CD14-positive monocyte (primary cell): ENCODE measurements around the gene PADI4. TPM values are rescaled to one million over a fixed set of nuclear protein-coding genes. Genes with fewer than 3 reads are reported as not detected.

Source experiments
- DNase-seq, 3 donors: peaks; one replicate each; pipeline ENCODE4 v3.0.0-alpha.2; 2011 to 2022
- H2AFZ ChIP-seq: 2 replicates; pipeline ENCODE4 v1.6.0; 2012; ENCODE audit warnings: mild to moderate bottlenecking, low read depth, low read length, inconsistent platforms; ENCODE audit not compliant: insufficient read depth, poor library complexity, severe bottlenecking
- H3K27ac ChIP-seq, 2 donors: 1 replicate in 1 of 2; 2 replicates in 1 of 2; pipeline ENCODE4 v1.5.1; 2012 to 2013; ENCODE audit warnings: low read length in 2 of 2, control low read depth in 1 of 2, inconsistent platforms in 1 of 2, low read depth in 1 of 2, mild to moderate bottlenecking in 1 of 2
- H3K27me3 ChIP-seq, 2 donors: one replicate each; pipeline versions ENCODE4 v1.6.0 to v1.6.1; 2011 to 2013; ENCODE audit warnings: low read length in 2 of 2; ENCODE audit not compliant: control insufficient read depth in 2 of 2, insufficient read depth in 2 of 2
- H3K36me3 ChIP-seq, 2 donors: replicated peaks in 1 of 2; 1 replicate in 1 of 2; 2 replicates in 1 of 2; pipeline versions ENCODE4 v1.5.1 to v1.6.1; 2012 to 2013; ENCODE audit warnings: low read length in 2 of 2, control low read depth in 1 of 2, inconsistent platforms in 1 of 2, mild to moderate bottlenecking in 1 of 2; ENCODE audit not compliant: insufficient read depth in 2 of 2, control insufficient read depth in 1 of 2
- H3K4me1 ChIP-seq, 2 donors: 1 replicate in 1 of 2; 2 replicates in 1 of 2; pipeline versions ENCODE4 v1.5.1 to v1.6.1; 2012 to 2013; ENCODE audit warnings: low read length in 2 of 2, control low read depth in 1 of 2, inconsistent platforms in 1 of 2, mild to moderate bottlenecking in 1 of 2, moderate library complexity in 1 of 2; ENCODE audit not compliant: insufficient read depth in 2 of 2, control insufficient read depth in 1 of 2
- H3K4me2 ChIP-seq: replicated peaks from 2 replicates; pipeline ENCODE3; 2012; ENCODE audit warnings: low read length, moderate library complexity, mild to moderate bottlenecking; ENCODE audit not compliant: poor library complexity, severe bottlenecking; ENCODE audit errors: extremely low read depth
- H3K4me3 ChIP-seq, 3 experiments: fragments of 200-600 bp in 1 of 3; sonication (generic) in 1 of 3; replicated peaks in 1 of 3; 1 replicate in 2 of 3; 2 replicates in 1 of 3; pipeline ENCODE4 v1.5.1; 2011 to 2013; ENCODE audit warnings: low read length in 3 of 3, mild to moderate bottlenecking in 3 of 3, control low read depth in 2 of 3, low read depth in 2 of 3, inconsistent platforms in 1 of 3, moderate library complexity in 1 of 3
- H3K79me2 ChIP-seq: 2 replicates; pipeline ENCODE4 v1.6.0; 2012; ENCODE audit warnings: mild to moderate bottlenecking, control low read depth, inconsistent platforms, low read length, moderate library complexity; ENCODE audit not compliant: insufficient read depth
- H3K9ac ChIP-seq: 2 replicates; pipeline ENCODE4 v1.6.0; 2017; ENCODE audit warnings: low read length, mild to moderate bottlenecking; ENCODE audit not compliant: insufficient read depth, poor library complexity, severe bottlenecking
- H3K9me3 ChIP-seq, 2 donors: replicated peaks in 1 of 2; 1 replicate in 1 of 2; 2 replicates in 1 of 2; pipeline versions ENCODE4 v1.5.1 to v1.6.1; 2012 to 2013; ENCODE audit warnings: low read length in 2 of 2, control low read depth in 1 of 2; ENCODE audit not compliant: control insufficient read depth in 1 of 2, insufficient read depth in 1 of 2
- H4K20me1 ChIP-seq: 2 replicates; pipeline ENCODE4 v1.6.0; 2012; ENCODE audit warnings: mild to moderate bottlenecking, low read length, control low read depth, moderate library complexity; ENCODE audit not compliant: insufficient read depth
- H3K27ac Mint-ChIP-seq, 7 donors: one replicate each; pipeline ENCODE4 v1.8.0; 2020; ENCODE audit warnings: mild to moderate bottlenecking in 7 of 7, mixed read lengths in 7 of 7, moderate library complexity in 6 of 7, inconsistent platforms in 2 of 7
- H3K27me3 Mint-ChIP-seq, 3 donors: one replicate each; pipeline ENCODE4 v1.8.0; 2021 to 2022; ENCODE audit warnings: low read depth in 3 of 3, mild to moderate bottlenecking in 3 of 3, mixed read lengths in 3 of 3, moderate library complexity in 3 of 3, inconsistent platforms in 1 of 3
- H3K36me3 Mint-ChIP-seq, 2 donors: one replicate each; pipeline ENCODE4 v1.8.0; 2020; ENCODE audit warnings: mixed read lengths in 2 of 2, inconsistent platforms in 1 of 2, mild to moderate bottlenecking in 1 of 2
- H3K4me1 Mint-ChIP-seq: one replicate; pipeline ENCODE4 v1.8.0; 2020; ENCODE audit warnings: mild to moderate bottlenecking, mixed read lengths
- H3K4me3 Mint-ChIP-seq, 2 donors: one replicate each; pipeline ENCODE4 v1.8.0; 2020; ENCODE audit warnings: mild to moderate bottlenecking in 2 of 2, mixed read lengths in 2 of 2, moderate library complexity in 1 of 2
- H3K9me3 Mint-ChIP-seq, 7 donors: one replicate each; pipeline ENCODE4 v1.8.0; 2020 to 2022; ENCODE audit warnings: mixed read lengths in 7 of 7, mild to moderate bottlenecking in 6 of 7, moderate library complexity in 6 of 7, inconsistent platforms in 2 of 7
- WGBS: methylation state at CpG from one replicate; pipeline ENCODE4 v1.1.5; 2013; ENCODE audit warnings: missing lambda C conversion rate; ENCODE audit not compliant: insufficient coverage; 5-methylcytosine and 5-hydroxymethylcytosine counted together
- intact Hi-C, 2 donors: fragments of 100-400 bp; cut with micrococcal nuclease; formaldehyde crosslinking; loops; one replicate each; pipeline versions ENCODE4 v1.15.0 to v1.15.1; 2023
- polyA plus RNA-seq, 3 donors: library from polyadenylated mRNA; depleted of rRNA in 1 of 3; unstranded in 2 of 3; stranded (reverse) in 1 of 3; fragments of 300-500 nt in 2 of 3; fragments of >200 nt in 1 of 3; fragmentation: Illumina TruSeq in 2 of 3; gene quantifications; 1 replicate in 2 of 3; 2 replicates in 1 of 3; pipeline ENCODE4 v1.2.3, GENCODE V29; 2012 to 2021
- TF ChIP-seq, protein P1 (sequence below): fragments of 200-600 bp; IDR thresholded peaks from one replicate; pipeline ENCODE4 v1.8.0; 2022; ENCODE audit warnings: antibody characterized with exemption, mild to moderate bottlenecking

PADI4 gene
- polyA plus RNA-seq, 3 donors = 160 to 356 (median 164) TPM

DNA sequence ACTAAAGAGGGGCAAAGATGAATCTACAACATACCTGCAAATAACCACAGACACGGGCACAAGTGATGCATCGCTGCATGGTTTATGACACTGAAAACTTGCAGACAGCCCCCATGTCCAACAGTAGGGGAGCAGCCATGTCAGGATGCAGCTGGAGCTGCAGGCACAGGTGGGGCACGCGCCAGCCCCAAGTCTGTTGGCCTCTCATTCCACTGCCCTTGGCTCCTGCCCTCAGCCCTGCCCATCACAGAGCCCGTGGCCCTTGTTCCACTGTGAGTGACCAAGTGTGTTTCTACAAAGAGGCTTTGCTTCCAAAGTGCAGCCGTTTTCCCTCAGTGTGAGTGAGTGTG is 3.2 kb upstream of the PADI4 start:
- peaks cover 7 to 13% of the 10 kb centered on the region in 2 donors for H3K9me3 ChIP-seq
- H3K27me3 Mint-ChIP-seq = peaks cover 0 to 3% (median 0%) of the 10 kb centered on the region in 3 donors
- intact Hi-C loops = no loop called here

DNA sequence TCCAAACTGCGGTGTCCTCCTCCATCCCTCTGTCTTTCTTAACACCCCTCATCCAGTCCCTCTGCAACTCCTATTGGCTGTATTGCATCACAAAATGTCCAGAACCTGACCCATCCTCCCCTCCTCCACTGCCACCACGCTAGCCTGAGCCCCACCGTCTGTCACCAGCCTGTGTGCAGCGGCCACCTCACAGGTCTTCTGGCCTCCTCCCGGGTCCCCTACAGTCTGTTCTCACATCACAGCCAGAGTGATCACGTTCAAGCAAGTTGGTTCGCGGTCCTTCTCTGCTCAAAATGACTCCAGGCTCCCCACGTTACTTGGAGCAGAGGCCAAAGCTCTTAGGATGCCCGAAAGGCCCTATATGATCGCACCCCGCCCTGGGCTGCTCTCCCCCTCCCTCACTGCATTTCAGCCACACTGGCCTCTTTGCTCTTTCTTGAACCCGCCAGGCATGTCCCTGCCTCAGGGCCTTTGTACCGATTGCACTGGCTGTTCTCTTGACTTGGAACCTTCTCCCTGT is 2.4 kb upstream of the PADI4 start:
- H3K27me3 Mint-ChIP-seq = peaks cover 0 to 3% (median 0%) of the 10 kb centered on the region in 3 donors
- Histone ChIP-seq H3K9me3 (peaks cover 7 to 13% of the 10 kb centered on the region in 2 donors), H4K20me1 (no peaks in the 10 kb centered on the region), H3K79me2 (peaks cover 23% of the 10 kb centered on the region), H3K9ac (no peak overlapping the region), H3K4me2 (no peak overlapping the region), H3K4me3 (no peak overlapping the region), H3K36me3 (no peaks in the 10 kb centered on the region), H2AFZ (no peak overlapping the region), H3K4me1 (peaks cover 75 to 82% of the 10 kb centered on the region in 2 donors), H3K27me3 (no peaks in the 10 kb centered on the region), H3K27ac (no peak overlapping the region)
- H3K9me3 Mint-ChIP-seq = peaks cover 8 to 13% (median 10%) of the 10 kb centered on the region in 7 donors
- intact Hi-C loops = no loop called here
- H3K27ac Mint-ChIP-seq = peak overlapping the region in 3 of 7 donors; percentile 19 to 30 (median 20)
- H3K4me1 Mint-ChIP-seq = peaks cover 81% of the 10 kb centered on the region
- no peak for DNase-seq
- peaks cover 6 to 19% of the 10 kb centered on the region in 2 donors for H3K36me3 Mint-ChIP-seq
- TF ChIP-seq, protein P1, sequence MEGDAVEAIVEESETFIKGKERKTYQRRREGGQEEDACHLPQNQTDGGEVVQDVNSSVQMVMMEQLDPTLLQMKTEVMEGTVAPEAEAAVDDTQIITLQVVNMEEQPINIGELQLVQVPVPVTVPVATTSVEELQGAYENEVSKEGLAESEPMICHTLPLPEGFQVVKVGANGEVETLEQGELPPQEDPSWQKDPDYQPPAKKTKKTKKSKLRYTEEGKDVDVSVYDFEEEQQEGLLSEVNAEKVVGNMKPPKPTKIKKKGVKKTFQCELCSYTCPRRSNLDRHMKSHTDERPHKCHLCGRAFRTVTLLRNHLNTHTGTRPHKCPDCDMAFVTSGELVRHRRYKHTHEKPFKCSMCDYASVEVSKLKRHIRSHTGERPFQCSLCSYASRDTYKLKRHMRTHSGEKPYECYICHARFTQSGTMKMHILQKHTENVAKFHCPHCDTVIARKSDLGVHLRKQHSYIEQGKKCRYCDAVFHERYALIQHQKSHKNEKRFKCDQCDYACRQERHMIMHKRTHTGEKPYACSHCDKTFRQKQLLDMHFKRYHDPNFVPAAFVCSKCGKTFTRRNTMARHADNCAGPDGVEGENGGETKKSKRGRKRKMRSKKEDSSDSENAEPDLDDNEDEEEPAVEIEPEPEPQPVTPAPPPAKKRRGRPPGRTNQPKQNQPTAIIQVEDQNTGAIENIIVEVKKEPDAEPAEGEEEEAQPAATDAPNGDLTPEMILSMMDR = no peak
- 82% methylated on average over 13 of the region's 14 CpGs for WGBS
- H3K4me3 Mint-ChIP-seq = no peak overlapping the region

More for the DNA sequence above, 3.2 kb upstream of the PADI4 start:
- no peaks in the 10 kb centered on the region for H3K27me3 ChIP-seq
- peak overlapping the region in 1 of 3 experiments; percentile 34 for H3K4me3 ChIP-seq
- peaks cover 67 to 74% of the 10 kb centered on the region in 2 donors for H3K4me1 ChIP-seq
- DNase-seq = no peak
- H3K79me2 ChIP-seq = peaks cover 14% of the 10 kb centered on the region
- H3K9ac ChIP-seq = no peak overlapping the region
- H3K27ac Mint-ChIP-seq = peak overlapping the region; percentile 81 to 87 (median 84)
- peaks cover 72% of the 10 kb centered on the region for H3K4me1 Mint-ChIP-seq
- H2AFZ ChIP-seq = peak overlapping the region; percentile 51
- H3K36me3 ChIP-seq = no peaks in the 10 kb centered on the region
- TF ChIP-seq, protein P1 = no peak
- H3K4me2 ChIP-seq = peak overlapping the region; percentile 47
- peak overlapping the region; percentile 55 to 78 for H3K4me3 Mint-ChIP-seq
- H3K36me3 Mint-ChIP-seq = peaks cover 3 to 14% of the 10 kb centered on the region in 2 donors
- peaks cover 8 to 17% (median 10%) of the 10 kb centered on the region in 7 donors for H3K9me3 Mint-ChIP-seq
- 32% methylated on average over 4 of the region's 6 CpGs for WGBS
- H4K20me1 ChIP-seq = no peaks in the 10 kb centered on the region
- H3K27ac ChIP-seq = peak overlapping the region; percentile 45 to 63
